HG03571 (cell line): ENCODE results near the gene GRID1.

ENCODE experiments used
- ATAC-seq: cut with Tn5 transposase; IDR thresholded peaks from one replicate; pipeline ENCODE4 v1.9.1; 2021; ENCODE audit not compliant: unreplicated experiment

Gene GRID1

GRCh38 chr10:86354761-86355540 lies 11.6 kb downstream of the GRID1 start:
- ATAC-seq: no peak

- no peak for ATAC-seq
These were observed 12.8 kb downstream of the GRID1 start for GRCh38 chr10:86353506-86354485.

GRCh38 chr10:86350897-86351296 lies 15.7 kb downstream of the GRID1 start:
- ATAC-seq: no peak

- ATAC-seq: no peak
These were observed 16.5 kb downstream of the GRID1 start for GRCh38 chr10:86349940-86350630.

GRCh38 chr10:86349474-86349873 lies 17.1 kb downstream of the GRID1 start:
- ATAC-seq: no peak

GRCh38 chr10:86348321-86349210 lies 18.0 kb downstream of the GRID1 start:
- ATAC-seq: no peak

- ATAC-seq: no peak
These were observed 18.7 kb downstream of the GRID1 start for GRCh38 chr10:86347856-86348255.

- no peak for ATAC-seq
These were observed 19.6 kb downstream of the GRID1 start for GRCh38 chr10:86346799-86347665.

- no peak for ATAC-seq
These were observed 20.5 kb downstream of the GRID1 start for GRCh38 chr10:86345859-86346798.

- ATAC-seq: no peak
These were observed 21.2 kb downstream of the GRID1 start for GRCh38 chr10:86345296-86345858.

GRCh38 chr10:86344714-86345161 lies 21.9 kb downstream of the GRID1 start:
- ATAC-seq: no peak

GRCh38 chr10:86344281-86344680 lies 22.3 kb downstream of the GRID1 start:
- no peak for ATAC-seq

- no peak for ATAC-seq
These were observed 22.8 kb downstream of the GRID1 start for GRCh38 chr10:86343761-86344160.

GRCh38 chr10:86342111-86342863 lies 24.3 kb downstream of the GRID1 start:
- no peak for ATAC-seq

GRCh38 chr10:86341361-86341811 lies 25.2 kb downstream of the GRID1 start:
- no peak for ATAC-seq

- no peak for ATAC-seq
These were observed 25.7 kb downstream of the GRID1 start for GRCh38 chr10:86340991-86341260.
